Fibroblast of lung (primary cell): Measurements from ENCODE around the gene MIEF2.

Experiments used
- CTCF ChIP-seq, 2 donors: IDR thresholded peaks in 1 of 2; conservative IDR thresholded peaks in 1 of 2; 1 replicate in 1 of 2; 2 replicates in 1 of 2; pipeline ENCODE4 v1.5.1; 2011 to 2012; ENCODE audit warnings: low read length in 2 of 2, control low read depth in 1 of 2, inconsistent platforms in 1 of 2, low read depth in 1 of 2, mild to moderate bottlenecking in 1 of 2
- EZH2 ChIP-seq: IDR thresholded peaks from 2 replicates; pipeline ENCODE4 v1.5.1; 2012; ENCODE audit warnings: low read length, control low read depth, mild to moderate bottlenecking; ENCODE audit errors: missing control alignments

GRCh38 chr17:18253947-18254821, 6.3 kb upstream of the MIEF2 start:
- no peak for TF ChIP-seq CTCF (conservative IDR thresholded peaks at IDR 0.05 in 1 of 2, IDR thresholded peaks at IDR 0.05 in 1 of 2; ENCODE audit: low read depth in 1 of 2, low read length in 2 of 2)
- no peak for TF ChIP-seq EZH2
